ENCODE measurements around the gene ARAP1. TPM values are rescaled to one million over a fixed set of nuclear protein-coding genes. Genes with fewer than 3 reads are reported as not detected.
A peak's percentile ranks its signal among the peaks of the same experiment; 100 is the strongest.

The ARAP1 gene
- total RNA-seq, 2 experiments from 2014 or later, result 69.9 to 76.6 TPM

GRCh38 chr11:72721276-72721675, 30.9 kb downstream of the ARAP1 start:
- intact Hi-C loops (cut with DNase I, micrococcal nuclease), result loop anchor here (10.0 kb wide), 2 partner anchors 424 to 524 kb away; partner anchors contain the start of gene FCHSD2 (in 2 of the 2)
- no peaks in the 10 kb centered on the region for H3K27me3 Mint-ChIP-seq
- H3K4me1 Mint-ChIP-seq, result peaks cover 52% of the 10 kb centered on the region
- H3K9me3 Mint-ChIP-seq (ENCODE audit: low read depth), result no peaks in the 10 kb centered on the region
- ATAC-seq, result no peak
- H3K36me3 Mint-ChIP-seq (ENCODE audit: low read depth), result peaks cover 12% of the 10 kb centered on the region
- CTCF ChIA-PET, result interaction anchor here (0.6 to 2.5 kb wide), 2 partner anchors 10 to 92 kb away, joined by 3 to 16 read pairs; no protein-coding TSS in a partner anchor
- POLR2A ChIA-PET, result no interaction called here
- H3K4me3 Mint-ChIP-seq, result peak overlapping the region; percentile 92
- H3K27ac Mint-ChIP-seq, result peak overlapping the region; percentile 96
- no peak for DNase-seq

DNA sequence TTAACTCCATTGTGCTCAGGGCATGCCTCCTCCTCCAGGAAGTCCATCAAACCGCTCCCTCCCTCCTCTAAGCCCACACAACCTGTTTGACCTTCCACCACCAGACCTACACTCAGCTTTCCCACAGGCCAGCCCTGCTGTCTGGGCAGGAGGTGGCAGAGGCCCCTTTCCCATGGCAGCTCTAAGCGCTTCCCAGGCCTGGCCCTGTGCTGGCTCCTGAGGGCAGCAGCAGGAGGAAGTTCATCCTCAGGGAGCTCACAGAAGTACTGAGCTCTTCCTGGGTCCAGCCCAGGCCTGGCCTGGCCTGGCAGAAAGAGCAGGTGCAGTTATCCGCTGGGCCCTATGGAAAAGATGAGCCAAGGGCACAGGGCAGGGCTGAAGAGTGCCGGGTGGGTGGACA, 31.4 kb downstream of the ARAP1 start:
- no peaks in the 10 kb centered on the region for H3K27me3 Mint-ChIP-seq
- POLR2A ChIA-PET, result interaction anchor here (1.0 to 1.1 kb wide), 2 partner anchors 92 to 422 kb away, joined by 3 to 5 read pairs; partner anchors contain the start of gene FCHSD2
- ATAC-seq, result no peak

DNA sequence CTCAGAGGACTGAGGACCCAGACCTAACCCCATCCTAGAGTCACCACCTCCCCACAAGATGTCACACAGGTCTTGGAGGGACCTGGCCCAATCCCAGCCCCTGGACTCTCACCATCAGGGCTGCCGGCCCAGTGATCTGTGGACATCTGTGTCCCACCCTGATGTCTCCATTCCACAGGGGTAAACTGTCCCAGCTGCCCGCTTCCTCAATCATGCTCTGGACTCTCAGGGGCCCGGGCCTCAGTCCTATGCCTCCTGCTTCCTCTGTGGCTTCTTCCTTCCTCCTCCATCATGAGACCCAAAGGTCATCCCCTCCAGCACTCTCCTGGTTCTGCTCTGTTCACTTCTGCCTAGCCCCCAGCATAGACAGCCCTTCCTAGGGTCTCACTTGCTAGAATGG, 32.2 kb downstream of the ARAP1 start:
- intact Hi-C loops (cut with DNase I, micrococcal nuclease), result loop anchor here (10.0 kb wide), 2 partner anchors 425 to 525 kb away; partner anchors contain the start of gene FCHSD2 (in 2 of the 2)
- Mint-ChIP-seq H3K27ac (peak overlapping the region; percentile 96), H3K27me3 (no peaks in the 10 kb centered on the region), H3K36me3 (ENCODE audit: low read depth) (peaks cover 12% of the 10 kb centered on the region), H3K9me3 (ENCODE audit: low read depth) (no peaks in the 10 kb centered on the region), H3K4me1 (peaks cover 53% of the 10 kb centered on the region), H3K4me3 (peak overlapping the region; percentile 92)
- ATAC-seq (no peak), DNase-seq (no peak)
- ChIA-PET CTCF (interaction anchor here (0.5 to 1.0 kb wide), 4 partner anchors 9 to 181 kb away, joined by 3 read pairs; no protein-coding TSS in a partner anchor), POLR2A (interaction anchor here (1.0 to 1.1 kb wide), 2 partner anchors 93 to 422 kb away, joined by 3 to 5 read pairs; partner anchors contain the start of gene FCHSD2)

More for the DNA sequence above, 31.4 kb downstream of the ARAP1 start:
- Mint-ChIP-seq H3K9me3 (ENCODE audit: low read depth) (no peaks in the 10 kb centered on the region), H3K4me3 (peak overlapping the region; percentile 92), H3K4me1 (peaks cover 56% of the 10 kb centered on the region), H3K27ac (peak overlapping the region; percentile 96), H3K36me3 (ENCODE audit: low read depth) (peaks cover 12% of the 10 kb centered on the region)
- intact Hi-C loops (cut with DNase I, micrococcal nuclease), result loop anchor here (10.0 kb wide), 2 partner anchors 424 to 524 kb away; partner anchors contain the start of gene FCHSD2 (in 2 of the 2)
- CTCF ChIA-PET, result interaction anchor here (1.0 kb wide), 1 partner anchor 8 kb away, joined by 3 read pairs; no protein-coding TSS in a partner anchor
- DNase-seq, result no peak

DNA sequence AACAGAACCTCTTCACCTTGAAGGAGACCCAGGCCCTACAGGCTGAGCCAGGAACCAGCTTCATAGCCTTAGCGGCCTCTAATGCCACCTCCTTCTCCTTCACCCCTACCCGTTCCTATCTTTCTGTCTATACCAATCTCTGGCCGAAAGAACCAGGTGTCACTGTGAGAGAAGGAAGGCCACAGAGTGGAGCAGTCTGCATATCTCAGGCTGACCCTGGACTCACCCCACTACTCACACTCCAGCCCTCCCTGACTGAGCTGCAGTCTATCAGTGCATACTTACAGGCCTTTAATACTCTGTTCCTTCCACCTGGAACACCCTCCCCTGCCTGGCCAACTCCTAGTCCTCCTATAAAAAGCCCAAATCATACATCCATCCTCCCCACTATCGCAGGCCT, 32.7 kb downstream of the ARAP1 start:
- peaks cover 12% of the 10 kb centered on the region for H3K36me3 Mint-ChIP-seq (ENCODE audit: low read depth)
- CTCF ChIA-PET, result interaction anchor here (0.5 to 0.9 kb wide), 3 partner anchors 113 to 181 kb away, joined by 3 read pairs; no protein-coding TSS in a partner anchor
- POLR2A ChIA-PET, result interaction anchor here (1.1 kb wide), 1 partner anchor 423 kb away, joined by 5 read pairs; the partner anchor contains the start of gene FCHSD2
- H3K27ac Mint-ChIP-seq, result peak overlapping the region; percentile 96
- peaks cover 49% of the 10 kb centered on the region for H3K4me1 Mint-ChIP-seq
- no peaks in the 10 kb centered on the region for H3K27me3 Mint-ChIP-seq
- intact Hi-C loops (cut with DNase I, micrococcal nuclease), result no loop called here
- peak overlapping the region; percentile 92 for H3K4me3 Mint-ChIP-seq
- DNase-seq (no peak), ATAC-seq (no peak)
- H3K9me3 Mint-ChIP-seq (ENCODE audit: low read depth), result no peaks in the 10 kb centered on the region

GRCh38 chr11:72719144-72719543, 33.1 kb downstream of the ARAP1 start:
- CTCF ChIA-PET, result interaction anchor here (0.6 kb wide), 1 partner anchor 128 kb away, joined by 3 read pairs; no protein-coding TSS in a partner anchor
- H3K27ac Mint-ChIP-seq, result no peak overlapping the region
- no peaks in the 10 kb centered on the region for H3K9me3 Mint-ChIP-seq (ENCODE audit: low read depth)
- POLR2A ChIA-PET, result no interaction called here
- no peak for ATAC-seq
- intact Hi-C loops (cut with DNase I, micrococcal nuclease), result no loop called here
- no peaks in the 10 kb centered on the region for H3K27me3 Mint-ChIP-seq
- peaks cover 49% of the 10 kb centered on the region for H3K4me1 Mint-ChIP-seq
- no peak for DNase-seq
- peaks cover 12% of the 10 kb centered on the region for H3K36me3 Mint-ChIP-seq (ENCODE audit: low read depth)
- H3K4me3 Mint-ChIP-seq, result no peak overlapping the region

- H3K27me3 Mint-ChIP-seq, result no peaks in the 10 kb centered on the region
- ATAC-seq, result no peak
- ChIA-PET POLR2A (no interaction called here), CTCF (interaction anchor here (0.6 to 1.5 kb wide), 3 partner anchors 114 to 1097 kb away, joined by 3 to 4 read pairs (median 3); no protein-coding TSS in a partner anchor)
- H3K36me3 Mint-ChIP-seq (ENCODE audit: low read depth), result peaks cover 12% of the 10 kb centered on the region
- H3K4me3 Mint-ChIP-seq, result no peak overlapping the region
- no peaks in the 10 kb centered on the region for H3K9me3 Mint-ChIP-seq (ENCODE audit: low read depth)
- no peak for DNase-seq
- intact Hi-C loops (cut with DNase I, micrococcal nuclease), result no loop called here
- H3K27ac Mint-ChIP-seq, result peak overlapping the region; percentile 4
- H3K4me1 Mint-ChIP-seq, result peaks cover 44% of the 10 kb centered on the region
Measured at GRCh38 chr11:72718101-72718501, 34.1 kb downstream of the ARAP1 start.

DNA sequence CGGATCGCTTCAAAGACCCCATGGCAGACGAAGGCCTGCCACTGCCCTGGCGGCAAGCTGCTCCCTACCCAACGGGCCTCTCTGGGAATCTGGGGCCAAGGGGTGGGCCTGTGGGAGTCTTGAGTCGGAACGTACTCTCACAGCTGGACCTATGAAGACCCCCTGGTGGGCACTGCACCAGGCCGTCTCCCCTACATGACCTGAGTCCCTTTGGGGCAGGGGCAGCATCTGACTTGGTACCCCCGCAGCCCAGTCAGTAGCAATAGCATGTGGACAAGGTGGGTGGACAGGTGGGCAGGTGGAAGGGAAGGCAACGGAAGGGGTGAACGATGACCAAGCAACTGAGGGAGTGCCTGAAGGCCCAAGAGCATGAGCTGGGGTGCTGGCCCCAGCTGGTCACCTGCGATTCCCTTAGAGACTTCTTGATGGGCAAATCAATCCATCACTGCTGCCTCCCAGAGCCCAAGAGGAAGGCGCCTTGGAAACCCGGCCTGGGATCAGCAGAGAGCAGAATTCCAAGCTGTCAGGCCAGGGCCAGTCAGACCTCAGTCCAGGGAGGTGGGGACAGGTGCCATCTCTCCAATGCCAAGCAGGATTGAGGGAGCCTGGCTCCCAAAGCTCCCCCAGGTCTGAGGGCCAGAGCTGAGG, 35.3 kb downstream of the ARAP1 start:
- no peak for ATAC-seq

DNA sequence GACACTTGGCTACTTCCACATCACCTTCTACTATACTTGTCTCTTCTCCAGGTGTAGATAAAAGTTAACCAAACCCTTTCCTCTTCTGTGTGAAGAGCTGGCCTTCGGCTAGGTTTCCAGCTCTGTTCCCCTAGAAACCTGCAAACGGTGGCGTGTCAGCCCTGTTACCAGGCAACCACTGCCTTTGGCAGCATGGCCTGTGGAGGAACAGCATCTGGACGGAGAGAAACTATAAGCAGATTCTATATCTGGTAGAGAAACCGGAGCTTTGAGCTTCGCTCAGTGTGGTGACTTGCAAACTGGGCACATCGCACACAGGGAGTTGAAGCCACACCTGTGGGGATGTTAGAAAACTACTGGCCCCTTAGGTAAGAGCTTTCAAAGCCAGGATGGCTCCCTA, 35.9 kb downstream of the ARAP1 start:
- Mint-ChIP-seq H3K9me3 (ENCODE audit: low read depth) (no peaks in the 10 kb centered on the region), H3K36me3 (ENCODE audit: low read depth) (peaks cover 5% of the 10 kb centered on the region), H3K27ac (no peak overlapping the region), H3K4me1 (peaks cover 40% of the 10 kb centered on the region), H3K4me3 (no peak overlapping the region), H3K27me3 (no peaks in the 10 kb centered on the region)
- POLR2A ChIA-PET, result interaction anchor here (0.6 kb wide), 1 partner anchor 7 kb away, joined by 5 read pairs; no protein-coding TSS in a partner anchor
- intact Hi-C loops (cut with DNase I, micrococcal nuclease), result no loop called here
- CTCF ChIA-PET, result interaction anchor here (0.6 to 1.9 kb wide), 5 partner anchors 9 to 469 kb away, joined by 3 to 6 read pairs (median 3); no protein-coding TSS in a partner anchor
- DNase-seq, result no peak
- ATAC-seq, result no peak

More for the DNA sequence above, 35.3 kb downstream of the ARAP1 start:
- H3K36me3 Mint-ChIP-seq (ENCODE audit: low read depth), result peaks cover 10% of the 10 kb centered on the region
- no peaks in the 10 kb centered on the region for H3K27me3 Mint-ChIP-seq
- ChIA-PET CTCF (interaction anchor here (0.6 to 1.9 kb wide), 8 partner anchors 8 to 468 kb away, joined by 3 to 6 read pairs (median 3); no protein-coding TSS in a partner anchor), POLR2A (interaction anchor here (0.6 kb wide), 1 partner anchor 8 kb away, joined by 5 read pairs; no protein-coding TSS in a partner anchor)
- no peak overlapping the region for H3K4me3 Mint-ChIP-seq
- intact Hi-C loops (cut with DNase I, micrococcal nuclease), result no loop called here
- DNase-seq, result no peak
- H3K9me3 Mint-ChIP-seq (ENCODE audit: low read depth), result no peaks in the 10 kb centered on the region
- peaks cover 42% of the 10 kb centered on the region for H3K4me1 Mint-ChIP-seq
- no peak overlapping the region for H3K27ac Mint-ChIP-seq

DNA sequence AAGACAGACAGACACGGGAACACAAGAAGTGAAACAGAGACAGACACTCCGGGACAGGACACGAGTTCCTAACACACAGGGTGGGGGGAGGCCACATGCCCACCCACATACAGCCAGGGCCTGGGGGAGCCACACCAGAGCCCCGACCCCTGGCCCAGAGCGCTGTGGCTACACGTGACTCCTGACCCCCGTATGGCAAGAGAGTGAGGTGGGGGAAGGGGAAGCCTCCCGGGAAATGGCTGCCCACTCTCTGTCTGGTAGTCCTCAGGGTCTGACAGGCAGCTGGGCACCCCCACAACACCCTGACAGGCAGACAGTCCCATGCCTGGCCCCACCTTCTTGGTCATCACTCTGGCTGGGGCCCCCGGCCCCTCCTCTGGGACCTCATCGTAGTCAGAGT, 39.4 kb downstream of the ARAP1 start:
- ChIA-PET CTCF (no interaction called here), POLR2A (no interaction called here)
- H3K4me1 Mint-ChIP-seq, result peaks cover 12% of the 10 kb centered on the region
- ATAC-seq (no peak), DNase-seq (no peak)
- H3K36me3 Mint-ChIP-seq (ENCODE audit: low read depth), result peaks cover 11% of the 10 kb centered on the region
- H3K4me3 Mint-ChIP-seq, result no peak overlapping the region
- intact Hi-C loops (cut with DNase I, micrococcal nuclease), result no loop called here
- no peaks in the 10 kb centered on the region for H3K27me3 Mint-ChIP-seq
- no peaks in the 10 kb centered on the region for H3K9me3 Mint-ChIP-seq (ENCODE audit: low read depth)
- H3K27ac Mint-ChIP-seq, result no peak overlapping the region

GRCh38 chr11:72712168-72712751, 39.9 kb downstream of the ARAP1 start:
- peaks cover 12% of the 10 kb centered on the region for H3K36me3 Mint-ChIP-seq (ENCODE audit: low read depth)
- ATAC-seq, result no peak
- CTCF ChIA-PET, result no interaction called here

DNA sequence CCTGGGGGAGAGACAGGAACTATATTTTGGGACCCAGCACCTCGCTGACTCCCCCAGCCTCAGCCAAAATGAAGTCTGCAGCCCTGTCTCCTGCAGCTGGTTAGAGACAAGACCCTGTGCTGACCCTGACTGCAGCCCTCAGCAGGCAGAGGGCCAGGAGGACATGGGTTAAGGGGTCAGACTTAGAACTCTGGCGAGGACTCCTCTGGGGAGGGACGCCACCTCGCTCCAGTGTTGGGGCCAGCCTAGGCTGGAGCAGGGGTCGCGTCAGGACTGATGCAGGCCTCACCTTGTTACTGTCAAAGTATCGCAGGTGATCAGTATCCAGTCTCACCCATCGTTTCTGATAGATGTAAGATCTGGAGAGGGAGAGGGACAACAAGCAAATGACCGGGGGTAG, 41.1 kb downstream of the ARAP1 start:
- Mint-ChIP-seq H3K27me3 (no peaks in the 10 kb centered on the region), H3K4me3 (no peak overlapping the region), H3K27ac (no peak overlapping the region), H3K9me3 (ENCODE audit: low read depth) (no peaks in the 10 kb centered on the region), H3K36me3 (ENCODE audit: low read depth) (peaks cover 21% of the 10 kb centered on the region), H3K4me1 (peaks cover 6% of the 10 kb centered on the region)
- ATAC-seq, result no peak
- intact Hi-C loops (cut with DNase I, micrococcal nuclease), result no loop called here
- POLR2A ChIA-PET, result no interaction called here
- CTCF ChIA-PET, result no interaction called here
- no peak for DNase-seq

More at GRCh38 chr11:72712168-72712751, 39.9 kb downstream of the ARAP1 start:
- Mint-ChIP-seq H3K27me3 (no peaks in the 10 kb centered on the region), H3K4me1 (peaks cover 12% of the 10 kb centered on the region), H3K27ac (no peak overlapping the region), H3K9me3 (ENCODE audit: low read depth) (no peaks in the 10 kb centered on the region), H3K4me3 (no peak overlapping the region)
- DNase-seq, result no peak
- intact Hi-C loops (cut with DNase I, micrococcal nuclease), result no loop called here
- POLR2A ChIA-PET, result no interaction called here

Data from activated CD4-positive, alpha-beta T cell treated with anti-CD3 and anti-CD28 coated beads for 36 hours (primary cell).